Adrenal gland (tissue), 5 donors: ENCODE measurements around the gene GPRC6A.

Source experiments
- CTCF ChIP-seq, 6 experiments: fragments of 450-650 bp in 4 of 6; fragments of 200-600 bp in 2 of 6; sonication (generic) in 1 of 6; IDR thresholded peaks; 1 replicate in 5 of 6; 2 replicates in 1 of 6; pipeline versions ENCODE4 v1.5.1 to v1.8.0; 2016 to 2021; ENCODE audit warnings: antibody characterized with exemption in 6 of 6, mild to moderate bottlenecking in 2 of 6, moderate library complexity in 1 of 6
- POLR2A ChIP-seq, 2 donors: fragments of 450-650 bp; IDR thresholded peaks; one replicate each; pipeline ENCODE4 v1.6.1; 2017; ENCODE audit warnings: antibody characterized with exemption in 2 of 2, mild to moderate bottlenecking in 2 of 2, moderate library complexity in 1 of 2
- donor health status: DM: no; HTN: no; CAD: no.

- TF ChIP-seq POLR2A (IDR thresholded peaks at IDR 0.05) (no peak), CTCF (IDR thresholded peaks at IDR 0.05) (no peak)
Measured at GRCh38 chr6:116762235-116762634, 66.6 kb downstream of the GPRC6A start.
